Activated naive CD4-positive, alpha-beta T cell treated with anti-CD3 and anti-CD28 coated beads, Interleukin-2, amount 10 ng/mL, durations not matched to agents 7 days and 5 days (primary cell): ENCODE data around the gene ZNF93.
"Not testable (repeated sequence)": the region's sequence is repeated elsewhere in the genome, so short reads cannot be mapped to it uniquely, and the experiment has no call there.

Source experiments
- CTCF ChIA-PET: fragments of 350-600 bp; sonication (Branson Sonifier 250); formaldehyde crosslinking; loops from one replicate; lab custom pipeline; 2021; ENCODE audit warnings: antibody characterized with exemption; lab: Charles Lee
- DNase-seq: peaks from one replicate; pipeline ENCODE4 v3.0.0-alpha.2; 2020
- H3K27ac Mint-ChIP-seq: one replicate; pipeline ENCODE4 v1.8.0; 2021; ENCODE audit warnings: mild to moderate bottlenecking, moderate library complexity, mixed read lengths
- H3K27me3 Mint-ChIP-seq: one replicate; pipeline ENCODE4 v1.8.0; 2021; ENCODE audit warnings: mild to moderate bottlenecking, mixed read lengths
- H3K36me3 Mint-ChIP-seq: one replicate; pipeline ENCODE4 v1.8.0; 2021; ENCODE audit warnings: mixed read lengths
- H3K4me1 Mint-ChIP-seq: one replicate; pipeline ENCODE4 v1.8.0; 2021; ENCODE audit warnings: mixed read lengths
- H3K4me3 Mint-ChIP-seq: one replicate; pipeline ENCODE4 v1.8.0; 2021; ENCODE audit warnings: mild to moderate bottlenecking, moderate library complexity, mixed read lengths
- H3K9me3 Mint-ChIP-seq: one replicate; pipeline ENCODE4 v1.8.0; 2021; ENCODE audit warnings: mixed read lengths

The ZNF93 gene

GRCh38 chr19:19907551-19907950 lies 6.8 kb downstream of the ZNF93 start:
- H3K27ac Mint-ChIP-seq, H3K27me3 Mint-ChIP-seq, H3K4me3 Mint-ChIP-seq, DNase-seq, CTCF ChIA-PET: not testable (repeated sequence)
- Mint-ChIP-seq H3K4me1 (peaks cover 17% of the 10 kb centered on the region), H3K36me3 (peaks cover 84% of the 10 kb centered on the region), H3K9me3 (peaks cover 67% of the 10 kb centered on the region)

- Mint-ChIP-seq H3K4me1 (peaks cover 7% of the 10 kb centered on the region), H3K4me3 (no peak overlapping the region), H3K27ac (no peak overlapping the region), H3K36me3 (peaks cover 82% of the 10 kb centered on the region), H3K27me3 (no peaks in the 10 kb centered on the region), H3K9me3 (peaks cover 58% of the 10 kb centered on the region)
- no peak for DNase-seq
- CTCF ChIA-PET = no interaction called here
Measured at GRCh38 chr19:19909654-19910053, 8.9 kb downstream of the ZNF93 start.

- H3K36me3 Mint-ChIP-seq = peaks cover 79% of the 10 kb centered on the region
- no peaks in the 10 kb centered on the region for H3K27me3 Mint-ChIP-seq
- no peaks in the 10 kb centered on the region for H3K4me1 Mint-ChIP-seq
- DNase-seq = no peak
- CTCF ChIA-PET = no interaction called here
- no peak overlapping the region for H3K27ac Mint-ChIP-seq
- peaks cover 47% of the 10 kb centered on the region for H3K9me3 Mint-ChIP-seq
- no peak overlapping the region for H3K4me3 Mint-ChIP-seq
Measured at GRCh38 chr19:19911150-19911549, 10.4 kb downstream of the ZNF93 start.

- CTCF ChIA-PET = no interaction called here
Measured at GRCh38 chr19:19914596-19914995, 13.8 kb downstream of the ZNF93 start.

GRCh38 chr19:19930417-19930816 lies 29.7 kb downstream of the ZNF93 start:
- Mint-ChIP-seq H3K36me3 (peaks cover 69% of the 10 kb centered on the region), H3K9me3 (peaks cover 62% of the 10 kb centered on the region)
- not testable (repeated sequence) for H3K4me1 Mint-ChIP-seq, H3K27ac Mint-ChIP-seq, H3K27me3 Mint-ChIP-seq, H3K4me3 Mint-ChIP-seq
- peak; percentile 48 for DNase-seq
- CTCF ChIA-PET = interaction anchor here (0.9 kb wide), 1 partner anchor 84 kb away, joined by 3 read pairs; no protein-coding TSS in a partner anchor

More at GRCh38 chr19:19914596-19914995, 13.8 kb downstream of the ZNF93 start:
- no peaks in the 10 kb centered on the region for H3K27me3 Mint-ChIP-seq
- no peak overlapping the region for H3K27ac Mint-ChIP-seq
- H3K4me1 Mint-ChIP-seq = no peaks in the 10 kb centered on the region
- DNase-seq = no peak
- H3K9me3 Mint-ChIP-seq = peaks cover 38% of the 10 kb centered on the region
- peaks cover 82% of the 10 kb centered on the region for H3K36me3 Mint-ChIP-seq
- H3K4me3 Mint-ChIP-seq = no peak overlapping the region

GRCh38 chr19:19933432-19934314 lies 32.9 kb downstream of the ZNF93 start:
- H3K27ac Mint-ChIP-seq, DNase-seq, CTCF ChIA-PET, H3K27me3 Mint-ChIP-seq, H3K4me3 Mint-ChIP-seq, H3K4me1 Mint-ChIP-seq: not testable (repeated sequence)
- peaks cover 44% of the 10 kb centered on the region for H3K36me3 Mint-ChIP-seq
- H3K9me3 Mint-ChIP-seq = peaks cover 67% of the 10 kb centered on the region

- H3K27ac Mint-ChIP-seq = no peak overlapping the region
- H3K4me1 Mint-ChIP-seq = no peaks in the 10 kb centered on the region
- CTCF ChIA-PET = no interaction called here
- no peaks in the 10 kb centered on the region for H3K27me3 Mint-ChIP-seq
- H3K36me3 Mint-ChIP-seq = peaks cover 21% of the 10 kb centered on the region
- H3K9me3 Mint-ChIP-seq = peaks cover 68% of the 10 kb centered on the region
- H3K4me3 Mint-ChIP-seq = no peak overlapping the region
- DNase-seq = no peak
Measured at GRCh38 chr19:19937403-19937802, 36.7 kb downstream of the ZNF93 start.

- Mint-ChIP-seq H3K27me3 (no peaks in the 10 kb centered on the region), H3K9me3 (peaks cover 64% of the 10 kb centered on the region), H3K4me3 (no peak overlapping the region), H3K4me1 (no peaks in the 10 kb centered on the region), H3K36me3 (peaks cover 11% of the 10 kb centered on the region), H3K27ac (no peak overlapping the region)
- CTCF ChIA-PET = interaction anchor here (0.7 kb wide), 1 partner anchor 110 kb away, joined by 3 read pairs; no protein-coding TSS in a partner anchor
- no peak for DNase-seq
Measured at GRCh38 chr19:19938449-19938848, 37.7 kb downstream of the ZNF93 start.

GRCh38 chr19:19943848-19944582 lies 43.3 kb downstream of the ZNF93 start:
- CTCF ChIA-PET = interaction anchor here (0.8 kb wide), 1 partner anchor 295 kb away, joined by 3 read pairs; no protein-coding TSS in a partner anchor
- no peak for DNase-seq
- no peaks in the 10 kb centered on the region for H3K27me3 Mint-ChIP-seq
- peaks cover 1% of the 10 kb centered on the region for H3K36me3 Mint-ChIP-seq
- H3K9me3 Mint-ChIP-seq = peaks cover 44% of the 10 kb centered on the region
- no peak overlapping the region for H3K27ac Mint-ChIP-seq
- H3K4me3 Mint-ChIP-seq = no peak overlapping the region
- no peaks in the 10 kb centered on the region for H3K4me1 Mint-ChIP-seq

GRCh38 chr19:19944583-19944880 lies 43.8 kb downstream of the ZNF93 start:
- peaks cover 41% of the 10 kb centered on the region for H3K9me3 Mint-ChIP-seq

GRCh38 chr19:19946226-19946625 lies 45.5 kb downstream of the ZNF93 start:
- no peak for DNase-seq
- Mint-ChIP-seq H3K27me3 (no peaks in the 10 kb centered on the region), H3K27ac (no peak overlapping the region), H3K4me3 (no peak overlapping the region), H3K36me3 (peaks cover 1% of the 10 kb centered on the region), H3K9me3 (peaks cover 34% of the 10 kb centered on the region), H3K4me1 (no peaks in the 10 kb centered on the region)
- CTCF ChIA-PET = no interaction called here

More at GRCh38 chr19:19944583-19944880, 43.8 kb downstream of the ZNF93 start:
- H3K4me1 Mint-ChIP-seq = no peaks in the 10 kb centered on the region
- no peak overlapping the region for H3K4me3 Mint-ChIP-seq
- H3K36me3 Mint-ChIP-seq = peaks cover 1% of the 10 kb centered on the region
- no peak for DNase-seq
- no peak overlapping the region for H3K27ac Mint-ChIP-seq
- H3K27me3 Mint-ChIP-seq = no peaks in the 10 kb centered on the region
- CTCF ChIA-PET = interaction anchor here (0.8 kb wide), 1 partner anchor 294 kb away, joined by 3 read pairs; no protein-coding TSS in a partner anchor

- no peaks in the 10 kb centered on the region for H3K4me1 Mint-ChIP-seq
- H3K27ac Mint-ChIP-seq = no peak overlapping the region
Measured at GRCh38 chr19:19948800-19949199, 48.1 kb downstream of the ZNF93 start.

GRCh38 chr19:19955208-19955607 lies 54.5 kb downstream of the ZNF93 start:
- Mint-ChIP-seq H3K36me3 (no peaks in the 10 kb centered on the region), H3K4me1 (peaks cover 3% of the 10 kb centered on the region)
- CTCF ChIA-PET = interaction anchor here (0.7 kb wide), 1 partner anchor 112 kb away, joined by 3 read pairs; no protein-coding TSS in a partner anchor

More at GRCh38 chr19:19948800-19949199, 48.1 kb downstream of the ZNF93 start:
- Mint-ChIP-seq H3K36me3 (peaks cover 1% of the 10 kb centered on the region), H3K4me3 (no peak overlapping the region), H3K27me3 (no peaks in the 10 kb centered on the region), H3K9me3 (peaks cover 22% of the 10 kb centered on the region)
- CTCF ChIA-PET = no interaction called here
- DNase-seq = no peak

GRCh38 chr19:19956434-19957075 lies 55.8 kb downstream of the ZNF93 start:
- Mint-ChIP-seq H3K4me3 (no peak overlapping the region), H3K27ac (no peak overlapping the region), H3K9me3 (peaks cover 22% of the 10 kb centered on the region), H3K4me1 (peaks cover 3% of the 10 kb centered on the region), H3K27me3 (no peaks in the 10 kb centered on the region), H3K36me3 (no peaks in the 10 kb centered on the region)
- DNase-seq = no peak
- CTCF ChIA-PET = no interaction called here

More at GRCh38 chr19:19955208-19955607, 54.5 kb downstream of the ZNF93 start:
- DNase-seq = no peak
- Mint-ChIP-seq H3K4me3 (no peak overlapping the region), H3K27me3 (no peaks in the 10 kb centered on the region), H3K9me3 (peaks cover 22% of the 10 kb centered on the region), H3K27ac (no peak overlapping the region)
